H1 (cell line): ENCODE results near the gene FTCDNL1. TPM values are rescaled to one million over a fixed set of nuclear protein-coding genes. Genes with fewer than 3 reads are reported as not detected.

Experiments
- CTCF ChIA-PET: fragments of 300-600 bp; sonication (Branson Sonifier 250); formaldehyde crosslinking; loops from one replicate; lab custom pipeline; 2021; ENCODE audit not compliant: partially characterized antibody; lab: Charles Lee
- POLR2A ChIA-PET: fragments of 300-600 bp; sonication (Branson Sonifier 250); formaldehyde crosslinking; loops from one replicate; lab custom pipeline; 2021; ENCODE audit warnings: inconsistent platforms; ENCODE audit not compliant: partially characterized antibody; lab: Charles Lee
- DNase-seq, 2 experiments: peaks; one replicate each; pipeline versions ENCODE4 v3.0.0 to v3.0.0-alpha.2; 2010 to 2022; ENCODE audit warnings: low spot score in 2 of 2, low read depth in 1 of 2, mixed read lengths in 1 of 2
- FAIRE-seq: peaks from 2 replicates; lab custom pipeline; 2011; peaks lifted over from hg19 to GRCh38; lab: Jason Lieb, UNC
- H2AFZ ChIP-seq: 2 replicates; pipeline ENCODE4 v1.8.1; 2012; ENCODE audit warnings: low read length, inconsistent platforms
- H2AK5ac ChIP-seq: 2 replicates; pipeline ENCODE4 v1.6.1; 2013; ENCODE audit warnings: low read depth, low read length
- H2BK120ac ChIP-seq: replicated peaks from 2 replicates; pipeline ENCODE3; 2013; ENCODE audit warnings: low read depth, low read length, inconsistent platforms
- H2BK12ac ChIP-seq: 2 replicates; pipeline ENCODE4 v1.6.1; 2013; ENCODE audit warnings: low read depth, low read length
- H2BK15ac ChIP-seq: 2 replicates; pipeline ENCODE4 v1.6.1; 2013; ENCODE audit warnings: low read length
- H2BK20ac ChIP-seq: 2 replicates; pipeline ENCODE4 v1.6.1; 2013; ENCODE audit warnings: low read length
- H2BK5ac ChIP-seq: 2 replicates; pipeline ENCODE4 v1.6.1; 2013; ENCODE audit warnings: low read depth, low read length
- H3K14ac ChIP-seq: 2 replicates; pipeline ENCODE4 v1.6.1; 2013; ENCODE audit warnings: inconsistent platforms; ENCODE audit not compliant: insufficient read length
- H3K18ac ChIP-seq: 2 replicates; pipeline ENCODE4 v1.6.1; 2013; ENCODE audit warnings: low read length; ENCODE audit errors: extremely low read depth
- H3K23ac ChIP-seq: 2 replicates; pipeline ENCODE4 v1.6.1; 2013; ENCODE audit warnings: inconsistent platforms; ENCODE audit not compliant: insufficient read length
- H3K23me2 ChIP-seq: 2 replicates; pipeline ENCODE4 v1.6.1; 2013; ENCODE audit warnings: low read depth, low read length
- H3K27ac ChIP-seq: 2 replicates; pipeline ENCODE4 v1.6.1; 2011; ENCODE audit warnings: low read depth, low read length, inconsistent platforms
- H3K27me3 ChIP-seq, 4 experiments: replicated peaks in 1 of 4; 1 replicate in 1 of 4; 2 replicates in 3 of 4; pipeline versions ENCODE4 v1.6.1 to v1.8.1; 2011 to 2013; ENCODE audit warnings: low read length in 3 of 4, mild to moderate bottlenecking in 3 of 4, inconsistent platforms in 2 of 4, mixed read lengths in 2 of 4, moderate library complexity in 1 of 4; ENCODE audit not compliant: control insufficient read depth in 3 of 4, insufficient read depth in 3 of 4; ENCODE audit errors: extremely low read depth in 1 of 4
- H3K36me3 ChIP-seq, 4 experiments: 2 replicates each; pipeline versions ENCODE4 v1.6.1 to v1.8.1; 2011 to 2013; ENCODE audit warnings: mild to moderate bottlenecking in 4 of 4, low read length in 3 of 4, moderate library complexity in 2 of 4, control low read depth in 1 of 4, inconsistent platforms in 1 of 4; ENCODE audit not compliant: insufficient read depth in 4 of 4, control insufficient read depth in 2 of 4
- H3K4ac ChIP-seq: replicated peaks from 2 replicates; pipeline ENCODE3; 2013; ENCODE audit warnings: low read length, low read depth, mixed read lengths, inconsistent platforms; ENCODE audit not compliant: insufficient read length
- H3K4me1 ChIP-seq, 4 experiments: replicated peaks in 1 of 4; 1 replicate in 1 of 4; 2 replicates in 3 of 4; pipeline versions ENCODE4 v1.6.1 to v1.8.1; 2011 to 2013; ENCODE audit warnings: low read length in 3 of 4, inconsistent platforms in 2 of 4, mixed read lengths in 1 of 4; ENCODE audit not compliant: insufficient read depth in 4 of 4, control insufficient read depth in 3 of 4
- H3K4me2 ChIP-seq, 2 experiments: 2 replicates each; pipeline versions ENCODE4 v1.6.1 to v1.8.1; 2011 to 2013; ENCODE audit warnings: low read depth in 2 of 2, low read length in 2 of 2, control low read depth in 1 of 2, inconsistent platforms in 1 of 2, mild to moderate bottlenecking in 1 of 2; ENCODE audit not compliant: insufficient read depth in 1 of 2
- H3K4me3 ChIP-seq, 4 experiments: fragments of 200-600, 300-600 bp in 1 of 4; sonication (generic), shearing (Covaris generic), sonication (Bioruptor Twin) in 1 of 4; 2 replicates each; pipeline versions ENCODE4 v1.5.1 to v1.8.1; 2011 to 2016; ENCODE audit warnings: low read length in 4 of 4, low read depth in 3 of 4, control low read depth in 2 of 4, inconsistent platforms in 2 of 4, mild to moderate bottlenecking in 2 of 4, mixed read lengths in 1 of 4, moderate library complexity in 1 of 4; ENCODE audit not compliant: insufficient read depth in 2 of 4; ENCODE audit errors: extremely low read depth in 1 of 4
- H3K56ac ChIP-seq: replicated peaks from 2 replicates; pipeline ENCODE3; 2013; ENCODE audit warnings: low read depth, mild to moderate bottlenecking, mixed read lengths, low read length, inconsistent platforms; ENCODE audit not compliant: insufficient read length
- H3K79me1 ChIP-seq: 2 replicates; pipeline ENCODE4 v1.6.1; 2013; ENCODE audit warnings: low read depth, low read length, control low read depth
- H3K79me2 ChIP-seq, 2 experiments: 2 replicates each; pipeline versions ENCODE4 v1.6.1 to v1.8.1; 2012 to 2013; ENCODE audit warnings: low read length in 2 of 2, mild to moderate bottlenecking in 2 of 2, inconsistent platforms in 1 of 2; ENCODE audit not compliant: insufficient read depth in 2 of 2, control insufficient read depth in 1 of 2
- H3K9ac ChIP-seq, 4 experiments: replicated peaks in 1 of 4; 1 replicate in 1 of 4; 2 replicates in 3 of 4; pipeline versions ENCODE4 v1.6.1 to v1.8.1; 2011 to 2013; ENCODE audit warnings: low read depth in 3 of 4, low read length in 3 of 4, control low read depth in 2 of 4, mild to moderate bottlenecking in 2 of 4, moderate library complexity in 2 of 4, inconsistent platforms in 1 of 4; ENCODE audit errors: extremely low read depth in 1 of 4
- H3K9me3 ChIP-seq, 2 experiments: 2 replicates each; pipeline versions ENCODE4 v1.6.1 to v1.8.1; 2012 to 2013; ENCODE audit warnings: mild to moderate bottlenecking in 2 of 2, moderate library complexity in 2 of 2, control low read depth in 1 of 2, inconsistent platforms in 1 of 2, low read depth in 1 of 2, low read length in 1 of 2, mixed read lengths in 1 of 2; ENCODE audit not compliant: insufficient read depth in 2 of 2
- H4K20me1 ChIP-seq, 2 experiments: replicated peaks in 1 of 2; 2 replicates each; pipeline versions ENCODE3 to v1.8.1; 2011 to 2013; ENCODE audit warnings: inconsistent platforms in 2 of 2, low read length in 2 of 2, mild to moderate bottlenecking in 1 of 2; ENCODE audit not compliant: insufficient read depth in 2 of 2, control insufficient read depth in 1 of 2
- H4K5ac ChIP-seq: 2 replicates; pipeline ENCODE4 v1.6.1; 2013; ENCODE audit warnings: low read length, low read depth, mixed read lengths, inconsistent platforms; ENCODE audit not compliant: insufficient read length
- H4K8ac ChIP-seq: 2 replicates; pipeline ENCODE4 v1.8.0; 2013; ENCODE audit warnings: mild to moderate bottlenecking, moderate library complexity, low read length, inconsistent platforms; ENCODE audit not compliant: insufficient read depth; ENCODE audit errors: extremely low read depth
- H4K91ac ChIP-seq: replicated peaks from 2 replicates; pipeline ENCODE3; 2013; ENCODE audit warnings: low read length, mixed read lengths, inconsistent platforms; ENCODE audit not compliant: insufficient read length
- ATF2 ChIP-seq: IDR thresholded peaks from 2 replicates; pipeline ENCODE4 v1.6.1; 2012; ENCODE audit warnings: low read length, inconsistent platforms
- BCL11A ChIP-seq, 2 experiments: IDR thresholded peaks; one replicate each; pipeline ENCODE4 v1.6.1; 2011; ENCODE audit warnings: low read depth in 2 of 2, low read length in 2 of 2, mild to moderate bottlenecking in 2 of 2
- CBX8 ChIP-seq: fragments of 300-800, 300-1000 bp; sonication (generic); IDR thresholded peaks from 2 replicates; pipeline ENCODE4 v1.7.1; 2016; ENCODE audit warnings: low read depth, low read length, borderline replicate concordance
- CTBP2 ChIP-seq: IDR thresholded peaks from 2 replicates; pipeline ENCODE4 v1.7.0; 2011; ENCODE audit warnings: borderline replicate concordance, mild to moderate bottlenecking, moderate library complexity, mixed read lengths, low read length; ENCODE audit not compliant: insufficient read depth, insufficient read length
- E2F6 ChIP-seq: IDR thresholded peaks from 2 replicates; pipeline ENCODE4 v1.6.1; 2012; ENCODE audit warnings: inconsistent platforms
- FOSL1 ChIP-seq: IDR thresholded peaks from 2 replicates; pipeline ENCODE4 v1.6.1; 2011; ENCODE audit warnings: mild to moderate bottlenecking, low read depth, low read length, moderate library complexity; ENCODE audit not compliant: insufficient read depth
- POLR2AphosphoS5 ChIP-seq: IDR thresholded peaks from 2 replicates; pipeline ENCODE4 v1.6.1; 2011; ENCODE audit warnings: low read depth, low read length
- RAD21 ChIP-seq, 2 experiments: IDR thresholded peaks in 1 of 2; conservative IDR thresholded peaks in 1 of 2; 2 replicates each; pipeline ENCODE4 v1.6.1; 2011; ENCODE audit warnings: low read depth in 2 of 2, low read length in 2 of 2, improper control_type of control experiment in 1 of 2, inconsistent platforms in 1 of 2, mild to moderate bottlenecking in 1 of 2, moderate library complexity in 1 of 2
- SIRT6 ChIP-seq: IDR thresholded peaks from one replicate; pipeline ENCODE4 v1.7.1; 2012; ENCODE audit warnings: low read length, inconsistent platforms
- SP4 ChIP-seq: IDR thresholded peaks from 2 replicates; pipeline ENCODE4 v1.6.1; 2012; ENCODE audit warnings: low read length, inconsistent platforms
- YY1 ChIP-seq: IDR thresholded peaks from 2 replicates; pipeline ENCODE4 v1.6.1; 2011; ENCODE audit warnings: low read depth, mild to moderate bottlenecking, low read length
- polyA plus RNA-seq, 7 experiments: library from polyadenylated mRNA; depleted of rRNA in 3 of 7; stranded (reverse) in 5 of 7; unstranded in 2 of 7; fragments of >200 nt in 5 of 7; fragments of 200-250 nt in 2 of 7; gene quantifications; 1 replicate in 5 of 7; 2 replicates in 1 of 7; 4 replicates in 1 of 7; pipeline versions ENCODE4 v1.2.1 to v1.2.3, GENCODE V29; 2011 to 2013; ENCODE audit warnings: missing spikeins in 2 of 7, mixed read lengths in 2 of 7
- total RNA-seq: library from RNA; stranded (reverse); fragmentation: NEBNext Ultra II Directional; extraction: Animal tissue kit (Norgen Biotek cat#: 25700); gene quantifications from 2 replicates; pipeline ENCODE4 v1.2.1, GENCODE V29; 2021

FTCDNL1 gene
- total and polyA plus RNA-seq, 2 of the 8 experiments (the other 6 are each of a cell fraction or from before 2014, with no cell fraction given): 0.41 to 0.97 TPM

DNA sequence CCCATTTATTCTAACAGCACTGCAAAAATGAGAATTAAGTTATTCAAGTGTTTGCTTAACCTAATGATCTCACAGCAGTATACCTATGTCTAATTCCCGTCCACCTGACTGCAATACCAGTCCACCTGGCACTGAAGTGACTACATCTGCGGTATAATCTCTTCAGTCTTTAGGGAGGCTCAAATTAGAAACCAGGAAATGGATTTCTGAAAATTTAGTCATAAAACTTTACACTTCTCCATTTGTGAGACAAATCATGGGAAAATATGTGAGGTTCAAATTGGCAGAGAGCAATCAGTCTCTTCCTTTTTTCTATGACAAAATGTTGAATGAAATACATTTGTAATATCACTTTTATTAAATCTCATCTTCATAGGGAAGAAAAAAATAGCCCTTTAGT lies 33.0 kb downstream of the FTCDNL1 start (continued):
- TF ChIP-seq FOSL1: no peak

GRCh38 chr2:199814817-199815211 lies 36.2 kb downstream of the FTCDNL1 start:
- no peak overlapping the region for H3K4me2 ChIP-seq
- no peaks in the 10 kb centered on the region for H3K36me3 ChIP-seq
- FAIRE-seq (no peak), DNase-seq (no peak)
- H2BK120ac ChIP-seq: no peak overlapping the region
- no peaks in the 10 kb centered on the region for H3K23me2 ChIP-seq
- no peak overlapping the region for H3K18ac ChIP-seq
- no peak overlapping the region for H4K91ac ChIP-seq
- CTCF ChIA-PET: no interaction called here
- H2BK15ac ChIP-seq: no peak overlapping the region
- no peak overlapping the region for H3K56ac ChIP-seq
- no peaks in the 10 kb centered on the region for H3K79me2 ChIP-seq
- no peak overlapping the region for H2AK5ac ChIP-seq
- H3K27me3 ChIP-seq: no peaks in the 10 kb centered on the region
- H4K5ac ChIP-seq: no peak overlapping the region
- H3K79me1 ChIP-seq: no peaks in the 10 kb centered on the region
- no peak overlapping the region for H2BK20ac ChIP-seq
- no peak overlapping the region for H2BK5ac ChIP-seq
- no peaks in the 10 kb centered on the region for H4K20me1 ChIP-seq
- no peak overlapping the region for H2BK12ac ChIP-seq
- no peak overlapping the region for H2AFZ ChIP-seq
- peaks cover 3 to 6% (median 3%) of the 10 kb centered on the region in 4 experiments; a peak in 6 of 7 replicates for H3K4me1 ChIP-seq
- no peak overlapping the region for H3K9ac ChIP-seq
- H3K9me3 ChIP-seq: no peaks in the 10 kb centered on the region
- no peak overlapping the region for H3K14ac ChIP-seq
- no peak overlapping the region for H3K4ac ChIP-seq
- H4K8ac ChIP-seq: no peak overlapping the region
- no peak overlapping the region for H3K23ac ChIP-seq
- POLR2A ChIA-PET: no interaction called here
- H3K4me3 ChIP-seq: no peak overlapping the region
- H3K27ac ChIP-seq: no peak overlapping the region
- TF ChIP-seq E2F6 (no peak), BCL11A (IDR thresholded peaks at IDR 0.05; ENCODE audit: low read depth in 2 of 2, low read length in 2 of 2) (no peak), ATF2 (no peak), CBX8 (no peak), SIRT6 (no peak), CTBP2 (no peak), FOSL1 (no peak), YY1 (no peak), POLR2AphosphoS5 (no peak), SP4 (no peak), RAD21 (IDR thresholded peaks at IDR 0.05 in 1 of 2, conservative IDR thresholded peaks at IDR 0.05 in 1 of 2; ENCODE audit: low read depth in 2 of 2, low read length in 2 of 2) (no peak)
